Colonic mucosa (tissue), 4 donors: ENCODE data around the gene TRAPPC6A. TPM values are rescaled to one million over a fixed set of nuclear protein-coding genes. Genes with fewer than 3 reads are reported as not detected.

ENCODE experiments used
- DNase-seq: peaks from one replicate; pipeline ENCODE4 v3.0.0-alpha.2; 2020
- H3K27ac ChIP-seq: fragments of 200-600 bp; one replicate; pipeline ENCODE4 v1.8.0; 2021
- H3K27me3 ChIP-seq: fragments of 200-600 bp; one replicate; pipeline ENCODE4 v1.8.0; 2021
- H3K36me3 ChIP-seq: fragments of 200-600 bp; one replicate; pipeline ENCODE4 v1.8.0; 2021
- H3K4me1 ChIP-seq: fragments of 200-600 bp; one replicate; pipeline ENCODE4 v1.8.0; 2021; ENCODE audit warnings: mild to moderate bottlenecking
- H3K4me3 ChIP-seq: fragments of 200-600 bp; one replicate; pipeline ENCODE4 v1.8.0; 2021
- H3K9ac ChIP-seq, 2 donors: one replicate each; pipeline ENCODE4 v1.7.0; 2013; ENCODE audit warnings: control low read depth in 2 of 2, low read depth in 2 of 2, low read length in 2 of 2
- H3K9me3 ChIP-seq: fragments of 200-600 bp; one replicate; pipeline ENCODE4 v1.8.0; 2021
- CTCF ChIP-seq: fragments of 200-600 bp; IDR thresholded peaks from one replicate; pipeline ENCODE4 v1.8.0; 2022; ENCODE audit warnings: antibody characterized with exemption, mild to moderate bottlenecking
- intact Hi-C: fragments of 100-400 bp; cut with DNase I; formaldehyde crosslinking; loops from one replicate; pipeline ENCODE4 v1.14.1; 2022
- total RNA-seq, 2 donors: library from RNA; stranded (reverse); fragmentation: NEBNext Ultra II Directional in 1 of 2; extraction: Animal tissue kit (Norgen Biotek cat#: 25700) in 1 of 2; gene quantifications; one replicate each; pipeline ENCODE4 v1.2.1, GENCODE V29; 2021
- donor health status: healthy.
- donor health status: DM: no; HTN: no; CAD: no.
- donor health status: DM: no; HTN: no; CAD: no.

TRAPPC6A gene
- total RNA-seq, 2 donors from 2014 or later, result 17.2 to 35.2 TPM

GRCh38 chr19:45144431-45145269 is 33.4 kb downstream of the TRAPPC6A start:
- Histone ChIP-seq H3K27ac (no peak overlapping the region), H3K9ac (no peak overlapping the region), H3K9me3 (no peaks in the 10 kb centered on the region), H3K4me3 (no peak overlapping the region), H3K36me3 (no peaks in the 10 kb centered on the region), H3K4me1 (no peaks in the 10 kb centered on the region), H3K27me3 (no peaks in the 10 kb centered on the region)
- intact Hi-C loops, result no loop called here
- DNase-seq, result no peak
- TF ChIP-seq CTCF, result no peak

- Histone ChIP-seq H3K36me3 (no peaks in the 10 kb centered on the region), H3K9me3 (no peaks in the 10 kb centered on the region), H3K9ac (no peak overlapping the region), H3K27ac (no peak overlapping the region), H3K27me3 (no peaks in the 10 kb centered on the region), H3K4me3 (no peak overlapping the region), H3K4me1 (no peaks in the 10 kb centered on the region)
- intact Hi-C loops, result no loop called here
- TF ChIP-seq CTCF, result no peak
- DNase-seq, result no peak
Observed at GRCh38 chr19:45142726-45143110, 35.3 kb downstream of the TRAPPC6A start.

- Histone ChIP-seq H3K4me1 (no peaks in the 10 kb centered on the region), H3K9ac (no peak overlapping the region), H3K9me3 (no peaks in the 10 kb centered on the region), H3K4me3 (no peak overlapping the region), H3K36me3 (no peaks in the 10 kb centered on the region), H3K27ac (no peak overlapping the region), H3K27me3 (no peaks in the 10 kb centered on the region)
- no peak for DNase-seq
- TF ChIP-seq CTCF, result no peak
- intact Hi-C loops, result no loop called here
Observed at GRCh38 chr19:45142016-45142725, 35.9 kb downstream of the TRAPPC6A start.

- intact Hi-C loops, result no loop called here
- no peak for DNase-seq
- H3K36me3 ChIP-seq, result no peaks in the 10 kb centered on the region
Observed at GRCh38 chr19:45141203-45141900, 36.7 kb downstream of the TRAPPC6A start.

More at GRCh38 chr19:45141203-45141900, 36.7 kb downstream of the TRAPPC6A start:
- Histone ChIP-seq H3K27me3 (no peaks in the 10 kb centered on the region), H3K9me3 (no peaks in the 10 kb centered on the region), H3K27ac (no peak overlapping the region), H3K4me1 (no peaks in the 10 kb centered on the region), H3K9ac (no peak overlapping the region), H3K4me3 (no peak overlapping the region)
- no peak for TF ChIP-seq CTCF
